AG04449 (cell line): Measurements from ENCODE around the gene CD83.

Experiments
- CTCF ChIA-PET: fragments of 350-600 bp; formaldehyde crosslinking; extraction: SDS; loops from one replicate; lab custom pipeline; 2021; ENCODE audit warnings: antibody characterized with exemption; lab: Yijun Ruan, JAX
- POLR2A ChIA-PET: fragments of 400-600, 350-600 bp; formaldehyde crosslinking; extraction: SDS; loops from one replicate; lab custom pipeline; 2020; ENCODE audit warnings: antibody characterized with exemption, inconsistent platforms; lab: Yijun Ruan, JAX
- DNase-seq: peaks from one replicate; pipeline ENCODE4 v3.0.0-alpha.2; 2010; ENCODE audit warnings: low read depth, low spot score
- H3K4me3 ChIP-seq: 2 replicates; pipeline ENCODE4 v1.5.1; 2011; ENCODE audit warnings: low read depth, mild to moderate bottlenecking, control low read depth, low read length
- TF ChIP-seq, protein P1 (sequence below): IDR thresholded peaks from one replicate; pipeline ENCODE4 v1.5.1; 2011; ENCODE audit warnings: mild to moderate bottlenecking, moderate library complexity, low read length, control low read depth, inconsistent platforms; ENCODE audit not compliant: insufficient read depth; ENCODE audit errors: missing control alignments

CD83 gene

DNA sequence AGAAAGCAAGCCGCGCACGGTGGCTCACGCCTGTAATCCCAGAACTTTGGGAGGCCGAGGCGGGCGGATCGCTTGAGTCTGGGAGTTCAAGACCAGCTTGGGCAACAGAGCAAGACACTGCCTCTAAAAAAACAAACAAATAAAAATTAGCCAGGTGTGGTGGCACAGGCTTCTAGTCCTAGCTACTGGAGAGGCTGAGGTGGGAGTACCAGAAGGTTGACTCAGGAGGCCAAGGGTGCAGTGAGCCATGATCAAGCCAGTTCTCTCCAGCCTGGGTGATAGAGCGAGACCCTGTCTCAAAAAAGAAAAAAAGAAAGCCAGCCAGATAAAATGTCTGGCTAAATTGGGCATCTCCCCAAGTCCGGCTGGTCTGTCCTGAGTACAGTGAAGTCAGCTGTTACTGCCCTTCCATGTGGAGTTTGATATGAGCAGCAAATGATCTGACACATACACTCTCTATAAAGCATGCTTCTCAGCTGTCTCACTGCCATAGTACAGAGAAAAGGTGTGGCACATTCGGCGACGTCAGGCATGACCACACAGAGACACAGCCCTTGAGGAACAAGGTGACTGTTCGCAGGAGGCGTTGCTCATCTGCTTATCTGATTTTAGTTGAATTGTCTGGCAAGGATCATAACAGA, 13.0 kb downstream of the CD83 start:
- POLR2A ChIA-PET: no interaction called here
- DNase-seq: no peak
- CTCF ChIA-PET: interaction anchor here (1.1 to 9.4 kb wide), 9 partner anchors 10 to 1494 kb away, joined by 3 to 110 read pairs (median 8); no protein-coding TSS in a partner anchor
- H3K4me3 ChIP-seq: no peak overlapping the region
- TF ChIP-seq, protein P1, sequence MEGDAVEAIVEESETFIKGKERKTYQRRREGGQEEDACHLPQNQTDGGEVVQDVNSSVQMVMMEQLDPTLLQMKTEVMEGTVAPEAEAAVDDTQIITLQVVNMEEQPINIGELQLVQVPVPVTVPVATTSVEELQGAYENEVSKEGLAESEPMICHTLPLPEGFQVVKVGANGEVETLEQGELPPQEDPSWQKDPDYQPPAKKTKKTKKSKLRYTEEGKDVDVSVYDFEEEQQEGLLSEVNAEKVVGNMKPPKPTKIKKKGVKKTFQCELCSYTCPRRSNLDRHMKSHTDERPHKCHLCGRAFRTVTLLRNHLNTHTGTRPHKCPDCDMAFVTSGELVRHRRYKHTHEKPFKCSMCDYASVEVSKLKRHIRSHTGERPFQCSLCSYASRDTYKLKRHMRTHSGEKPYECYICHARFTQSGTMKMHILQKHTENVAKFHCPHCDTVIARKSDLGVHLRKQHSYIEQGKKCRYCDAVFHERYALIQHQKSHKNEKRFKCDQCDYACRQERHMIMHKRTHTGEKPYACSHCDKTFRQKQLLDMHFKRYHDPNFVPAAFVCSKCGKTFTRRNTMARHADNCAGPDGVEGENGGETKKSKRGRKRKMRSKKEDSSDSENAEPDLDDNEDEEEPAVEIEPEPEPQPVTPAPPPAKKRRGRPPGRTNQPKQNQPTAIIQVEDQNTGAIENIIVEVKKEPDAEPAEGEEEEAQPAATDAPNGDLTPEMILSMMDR: no peak

DNA sequence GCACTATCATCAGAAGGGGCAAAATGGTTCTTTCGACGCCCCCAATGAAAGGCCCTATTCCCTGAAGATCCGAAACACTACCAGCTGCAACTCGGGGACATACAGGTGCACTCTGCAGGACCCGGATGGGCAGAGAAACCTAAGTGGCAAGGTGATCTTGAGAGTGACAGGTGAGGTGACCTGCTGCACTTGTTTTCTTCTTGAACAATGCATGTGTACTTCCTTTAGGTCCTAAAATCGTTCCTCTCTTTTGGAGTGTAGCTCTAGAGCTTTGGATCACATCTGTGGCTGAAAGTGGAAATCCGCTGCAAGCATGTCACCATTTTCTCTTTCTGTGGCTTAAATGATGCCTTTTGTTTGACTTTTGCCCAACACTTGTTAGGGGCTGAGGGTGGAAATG, 14.0 kb downstream of the CD83 start:
- TF ChIP-seq, protein P1: no peak
- no peak for DNase-seq
- POLR2A ChIA-PET: no interaction called here
- CTCF ChIA-PET: interaction anchor here (4.7 to 9.4 kb wide), 2 partner anchors 11 to 13 kb away, joined by 38 to 110 read pairs; no protein-coding TSS in a partner anchor
- no peak overlapping the region for H3K4me3 ChIP-seq

- ChIA-PET POLR2A (no interaction called here), CTCF (interaction anchor here (0.7 to 4.7 kb wide), 3 partner anchors 7 to 15 kb away, joined by 3 to 38 read pairs (median 3); partner anchors contain the start of gene CD83)
- TF ChIP-seq, protein P1: no peak
- no peak for DNase-seq
- H3K4me3 ChIP-seq: no peak overlapping the region
These were observed 14.8 kb downstream of the CD83 start for GRCh38 chr6:14132244-14132920.

GRCh38 chr6:14132921-14133275, 15.3 kb downstream of the CD83 start:
- ChIA-PET POLR2A (no interaction called here), CTCF (interaction anchor here (0.6 to 4.7 kb wide), 5 partner anchors 8 to 1311 kb away, joined by 3 to 38 read pairs (median 3); partner anchors contain the start of gene CD83)
- H3K4me3 ChIP-seq: no peak overlapping the region
- DNase-seq: no peak
- TF ChIP-seq, protein P1: no peak

GRCh38 chr6:14134211-14134910, 16.8 kb downstream of the CD83 start:
- POLR2A ChIA-PET: no interaction called here
- CTCF ChIA-PET: interaction anchor here (1.4 to 4.7 kb wide), 3 partner anchors 10 to 226 kb away, joined by 4 to 38 read pairs (median 9); no protein-coding TSS in a partner anchor
- no peak for DNase-seq
- no peak overlapping the region for H3K4me3 ChIP-seq
- TF ChIP-seq, protein P1: no peak
